ENCODE data around the gene CTTN.

CTTN gene

DNA sequence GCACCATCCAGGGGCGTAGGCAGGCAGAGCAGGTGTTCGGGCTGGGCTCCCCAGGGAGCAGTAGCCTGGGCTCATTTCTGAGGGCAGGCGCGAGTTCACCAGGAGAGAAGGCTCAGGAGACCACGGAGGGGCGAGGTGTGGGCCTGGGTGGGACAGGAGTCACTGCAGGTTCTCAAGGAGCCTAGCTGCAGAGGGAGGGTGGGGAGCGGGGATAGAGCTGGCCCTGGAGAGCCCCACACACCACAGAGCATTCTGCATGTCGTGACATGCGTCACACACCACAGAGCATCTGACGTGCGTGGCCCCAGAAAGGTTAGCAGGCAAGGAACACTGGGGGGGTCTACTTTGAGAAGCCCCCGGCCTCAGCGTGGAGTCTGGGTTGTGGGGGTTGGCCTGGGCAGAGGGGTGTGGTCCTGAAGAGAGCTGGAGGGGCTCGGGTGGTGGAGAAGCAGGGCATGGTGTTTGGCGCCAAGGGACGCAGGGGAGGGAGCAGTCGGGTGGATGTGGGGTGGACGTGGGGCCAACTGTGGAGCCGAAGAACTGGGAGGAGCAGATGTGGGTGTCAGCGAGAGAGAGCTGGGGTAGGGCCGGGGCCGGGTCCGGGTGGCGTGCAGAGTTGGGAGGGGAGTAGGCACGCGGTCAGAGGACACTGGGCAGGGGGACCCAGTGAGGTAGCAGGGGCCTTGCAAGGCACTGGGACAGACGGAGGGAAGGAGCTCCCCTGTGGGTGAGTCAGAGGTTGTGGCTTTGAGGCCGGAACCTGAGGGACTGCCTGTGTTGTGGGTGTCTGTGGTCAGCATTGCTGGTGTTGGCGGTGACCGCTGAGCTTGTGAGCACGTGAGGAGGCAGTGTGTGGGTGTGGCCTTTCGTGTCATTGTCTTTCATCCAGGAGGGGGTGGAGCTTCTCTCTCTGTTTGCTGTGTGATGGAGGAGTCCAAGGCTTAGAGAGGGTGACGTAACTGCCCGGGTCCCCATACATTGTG is 25.5 kb downstream of the CTTN start:
- FAIRE-seq: peak; percentile 79
- DNase-seq (ENCODE audit: insufficient read length, low spot score): peak; percentile 71

- DNase-seq (ENCODE audit: insufficient read length, low spot score) (no peak), FAIRE-seq (no peak)
Measured at GRCh38 chr11:70424765-70425344, 26.5 kb downstream of the CTTN start.

GRCh38 chr11:70427436-70427835 is 29.1 kb downstream of the CTTN start:
- FAIRE-seq: no peak
- DNase-seq (ENCODE audit: insufficient read length, low spot score): no peak

GRCh38 chr11:70428701-70429427 is 30.5 kb downstream of the CTTN start:
- DNase-seq (ENCODE audit: insufficient read length, low spot score): no peak
- no peak for FAIRE-seq

DNA sequence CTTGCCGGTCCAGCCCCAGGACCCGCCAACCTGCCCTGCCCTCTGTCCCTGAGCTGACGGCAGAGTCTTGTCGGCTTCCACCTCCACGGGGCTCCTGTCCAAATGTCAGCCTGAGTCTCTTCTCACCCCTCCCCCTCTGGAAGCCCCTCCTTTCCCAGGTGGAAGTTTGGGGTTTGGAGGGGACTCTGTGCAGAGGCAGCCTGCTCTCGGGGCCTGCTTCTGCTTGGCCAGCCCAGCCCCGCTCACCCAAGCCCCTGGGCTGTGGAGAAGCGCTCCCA is 31.0 kb downstream of the CTTN start:
- no peak for FAIRE-seq

DNA sequence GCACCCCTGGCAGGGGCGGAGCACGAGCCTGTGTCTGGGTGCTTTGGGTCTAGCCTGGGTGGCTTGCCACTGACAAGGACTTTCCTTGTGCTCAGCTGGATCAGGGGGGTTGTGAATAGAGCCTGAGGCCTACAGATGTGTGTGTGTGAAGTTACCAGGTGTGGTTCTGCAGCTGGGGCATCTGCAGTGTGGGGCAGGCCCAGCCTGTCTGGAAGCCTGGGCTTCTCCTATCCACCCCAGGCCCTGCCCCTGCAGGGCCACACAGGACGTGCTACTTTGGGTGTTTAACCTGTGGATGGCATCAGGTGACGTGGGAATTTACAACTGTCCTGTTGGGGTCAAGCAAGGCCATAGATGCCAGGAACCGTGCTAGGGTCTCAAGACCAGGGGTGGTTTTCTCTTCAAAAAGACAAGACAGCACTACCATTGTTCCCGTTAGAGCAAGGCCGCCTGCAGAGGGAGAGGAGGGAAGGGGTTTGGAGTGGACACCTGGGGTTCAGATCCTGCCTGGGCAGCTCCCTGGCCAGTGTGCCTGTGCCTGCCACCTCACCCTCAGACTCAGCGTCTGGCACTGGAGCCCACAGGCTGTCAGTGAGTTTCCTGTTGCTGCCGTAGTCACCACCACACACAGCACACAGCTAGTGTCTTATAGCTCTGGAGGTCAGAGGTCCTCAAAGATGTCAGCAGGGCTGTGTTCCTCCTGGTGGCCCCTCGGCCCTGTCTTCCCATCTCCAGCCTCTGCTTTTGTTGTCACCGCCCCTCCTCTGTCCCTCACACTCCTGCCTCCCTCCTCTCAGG is 31.6 kb downstream of the CTTN start:
- FAIRE-seq (no peak), DNase-seq (ENCODE audit: insufficient read length, low spot score) (no peak)

More for the DNA sequence above, 31.0 kb downstream of the CTTN start:
- no peak for DNase-seq (ENCODE audit: insufficient read length, low spot score)

DNA sequence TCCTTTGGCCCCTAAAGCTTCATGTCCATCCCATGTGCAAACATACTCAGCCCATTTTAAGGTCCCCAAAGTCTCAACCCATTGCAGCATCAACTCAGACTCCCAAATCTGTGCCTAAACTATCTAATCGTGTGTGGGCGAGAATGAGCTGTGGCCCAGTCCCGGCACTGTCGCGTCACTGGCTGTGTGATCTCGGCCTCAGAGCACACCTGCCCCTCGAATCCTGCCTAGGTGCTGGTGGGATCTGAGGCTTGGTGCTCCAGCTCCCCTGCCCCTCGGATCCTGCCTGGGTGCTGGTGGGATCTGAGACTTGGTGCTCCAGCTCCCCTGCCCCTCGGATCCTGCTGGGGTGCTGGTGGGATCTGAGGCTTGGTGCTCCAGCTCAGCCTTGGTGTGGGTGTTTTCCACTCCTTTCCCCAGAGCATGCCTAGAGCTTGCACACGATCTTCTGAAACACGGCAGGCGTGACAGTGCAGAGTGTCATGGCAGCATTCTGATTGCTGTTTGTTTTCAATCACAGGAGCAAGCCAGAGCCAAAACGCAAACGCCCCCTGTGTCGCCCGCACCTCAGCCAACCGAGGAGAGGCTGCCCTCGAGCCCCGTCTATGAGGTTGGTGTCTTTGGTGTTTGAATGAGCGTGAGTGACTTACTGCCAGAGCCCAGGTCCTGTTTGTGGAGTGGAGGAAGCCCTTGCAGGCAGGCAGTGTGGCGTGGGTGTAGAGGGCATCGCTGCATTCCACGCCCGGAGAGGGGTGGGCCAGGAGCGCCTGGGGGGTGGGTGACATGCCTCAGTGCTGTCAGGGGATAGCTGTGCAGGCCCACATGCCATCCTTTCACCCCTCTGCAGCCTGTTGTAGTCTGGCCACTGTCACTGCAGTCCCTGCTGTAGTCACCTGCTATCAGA is 32.6 kb downstream of the CTTN start:
- FAIRE-seq: no peak
- no peak for DNase-seq (ENCODE audit: insufficient read length, low spot score)

GRCh38 chr11:70431611-70432010 is 33.3 kb downstream of the CTTN start:
- no peak for DNase-seq (ENCODE audit: insufficient read length, low spot score)

DNA sequence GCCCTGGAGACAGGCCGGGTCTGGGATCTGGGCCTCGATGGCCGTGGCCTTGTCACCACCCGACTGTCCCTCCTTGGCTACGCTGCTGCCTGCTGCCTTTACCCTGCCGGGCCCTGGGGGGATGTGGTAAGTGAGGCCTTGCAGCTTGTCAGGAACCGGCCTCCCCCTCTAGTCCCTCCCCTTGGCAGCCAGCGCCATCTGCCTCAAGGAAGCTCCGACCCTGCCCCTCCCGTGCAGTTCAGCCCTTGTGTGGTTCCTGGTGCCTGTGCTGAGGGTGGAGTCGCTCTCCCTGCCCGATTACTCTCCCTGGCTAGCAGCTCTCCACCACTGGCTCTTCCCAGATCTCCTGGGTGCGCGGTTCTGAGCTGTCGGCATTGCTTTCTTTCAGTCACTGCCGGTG is 33.7 kb downstream of the CTTN start:
- FAIRE-seq (no peak), DNase-seq (ENCODE audit: insufficient read length, low spot score) (no peak)

More at GRCh38 chr11:70431611-70432010, 33.3 kb downstream of the CTTN start:
- no peak for FAIRE-seq

- peak; percentile 57 for FAIRE-seq
Measured at GRCh38 chr11:70432580-70432979, 34.3 kb downstream of the CTTN start.

DNA sequence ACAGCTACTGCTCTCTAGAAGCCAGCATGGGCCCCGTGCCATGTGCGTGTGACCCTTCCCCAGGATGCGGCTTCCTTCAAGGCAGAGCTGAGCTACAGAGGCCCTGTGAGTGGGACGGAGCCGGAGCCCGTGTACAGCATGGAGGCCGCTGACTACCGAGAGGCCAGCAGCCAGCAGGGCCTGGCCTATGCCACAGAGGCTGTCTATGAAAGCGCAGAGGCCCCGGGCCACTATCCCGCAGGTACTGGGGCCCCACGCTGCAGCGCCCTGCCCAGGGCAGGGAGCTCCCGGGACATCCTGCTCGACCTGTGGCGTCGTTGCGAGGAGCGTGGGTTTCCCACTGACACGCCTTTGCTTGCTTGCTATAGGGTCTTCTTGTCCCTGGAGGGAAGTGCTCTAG is 34.7 kb downstream of the CTTN start:
- no peak for FAIRE-seq

More at GRCh38 chr11:70432580-70432979, 34.3 kb downstream of the CTTN start:
- DNase-seq (ENCODE audit: insufficient read length, low spot score): no peak

DNA sequence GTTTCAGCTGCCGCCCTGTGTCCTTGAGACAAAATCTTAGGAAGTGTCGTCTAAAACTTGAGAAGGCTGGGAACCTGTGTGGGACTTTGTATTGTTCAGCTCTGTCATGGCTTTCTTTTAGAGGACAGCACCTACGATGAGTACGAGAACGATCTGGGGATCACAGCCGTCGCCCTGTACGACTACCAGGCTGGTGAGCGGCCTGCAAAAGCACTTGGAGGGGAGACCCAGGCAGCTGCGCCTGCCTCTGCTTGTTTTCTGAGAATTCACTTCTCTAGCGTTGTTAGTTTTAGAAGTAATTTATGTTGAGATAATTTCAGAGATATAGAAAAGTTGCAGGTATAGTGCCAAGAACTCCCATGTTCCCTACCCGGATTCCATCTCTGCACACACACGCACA is 35.2 kb downstream of the CTTN start:
- FAIRE-seq (no peak), DNase-seq (ENCODE audit: insufficient read length, low spot score) (no peak)

More for the DNA sequence above, 34.7 kb downstream of the CTTN start:
- DNase-seq (ENCODE audit: insufficient read length, low spot score): no peak

- FAIRE-seq (peak; percentile 4), DNase-seq (ENCODE audit: insufficient read length, low spot score) (no peak)
Measured at GRCh38 chr11:70433966-70434812, 35.9 kb downstream of the CTTN start.

DNA sequence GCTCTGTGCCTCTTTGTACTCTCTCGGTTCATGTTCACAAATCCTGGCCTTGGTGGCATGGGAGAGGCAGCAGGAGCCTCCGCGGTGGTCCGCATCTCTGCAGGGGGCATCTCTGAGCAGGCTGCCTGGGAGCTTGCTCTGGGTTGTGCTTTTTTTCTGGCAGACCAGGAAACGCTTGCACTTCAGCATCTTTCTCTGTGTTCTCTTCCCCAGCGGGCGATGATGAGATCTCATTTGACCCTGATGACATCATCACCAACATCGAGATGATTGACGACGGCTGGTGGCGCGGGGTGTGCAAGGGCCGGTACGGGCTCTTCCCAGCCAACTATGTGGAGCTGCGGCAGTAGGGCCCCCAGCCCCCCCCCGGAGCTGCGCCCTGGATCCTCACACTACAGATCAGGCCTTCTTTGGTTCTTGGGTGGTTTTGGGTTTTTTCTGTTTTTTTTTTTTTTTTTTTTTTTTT is 36.5 kb downstream of the CTTN start:
- DNase-seq (ENCODE audit: insufficient read length, low spot score) (no peak), FAIRE-seq (no peak)

DNA sequence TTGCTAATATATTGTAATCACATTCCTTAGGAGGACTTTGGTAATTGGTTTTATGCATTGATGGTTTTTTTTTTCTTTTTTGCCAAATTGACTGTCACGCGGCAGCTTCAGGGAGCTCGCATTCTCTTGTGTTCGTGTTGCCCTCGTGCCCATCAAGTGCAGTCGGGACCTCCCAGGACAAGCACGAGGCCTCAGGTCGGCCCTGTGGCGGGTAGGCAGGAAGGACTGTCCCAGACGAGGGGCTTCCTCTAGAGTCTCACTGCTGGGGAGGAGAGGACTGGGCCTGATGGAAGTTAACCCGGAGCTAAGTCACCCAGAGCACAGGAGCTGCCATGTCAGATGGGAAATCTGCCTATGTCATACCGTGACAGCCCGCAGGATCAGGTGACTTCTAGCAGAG is 37.0 kb downstream of the CTTN start:
- no peak for FAIRE-seq
- no peak for DNase-seq (ENCODE audit: insufficient read length, low spot score)

DNA sequence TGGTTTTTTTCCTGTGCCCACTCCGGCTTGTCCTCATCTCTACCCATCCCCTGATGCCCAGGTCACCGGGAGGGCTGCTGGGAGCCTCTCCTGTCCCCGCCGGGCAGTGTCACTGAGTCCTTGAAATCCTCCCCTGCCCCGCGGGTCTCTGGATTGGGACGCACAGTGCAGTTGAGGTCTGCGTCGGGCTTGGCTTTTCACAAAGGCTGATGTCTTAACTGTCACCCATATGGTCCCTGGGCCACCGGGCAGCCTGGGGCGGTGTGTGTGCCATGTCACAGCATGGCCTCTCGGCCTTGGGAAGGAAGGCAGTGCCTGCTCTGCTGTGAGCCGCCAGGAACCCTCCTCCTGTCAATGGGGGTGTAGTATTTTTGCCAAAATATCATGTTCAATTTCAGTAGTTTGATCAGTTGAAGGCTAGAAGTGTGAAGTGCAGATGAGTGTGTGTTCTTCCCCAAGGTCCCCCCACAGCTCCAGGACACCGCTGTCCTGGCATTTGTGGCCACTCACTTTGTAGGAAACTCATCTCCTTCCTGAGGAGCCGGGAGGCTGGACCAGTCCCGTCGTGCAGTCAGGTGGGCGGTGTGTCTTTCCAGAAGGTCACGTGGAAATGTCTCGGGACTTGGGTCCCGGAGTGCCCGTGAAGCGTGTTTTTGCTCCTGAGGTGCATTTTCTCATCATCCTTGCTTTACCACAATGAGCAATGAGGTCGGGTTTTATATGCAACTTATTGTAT is 37.6 kb downstream of the CTTN start:
- no peak for FAIRE-seq

GRCh38 chr11:70436501-70436860 is 38.2 kb downstream of the CTTN start:
- no peak for DNase-seq (ENCODE audit: insufficient read length, low spot score)
- FAIRE-seq: no peak

More for the DNA sequence above, 37.6 kb downstream of the CTTN start:
- no peak for DNase-seq (ENCODE audit: insufficient read length, low spot score)
